HepG2 (cell line): Measurements from ENCODE around the gene MYD88. TPM values are rescaled to one million over a fixed set of nuclear protein-coding genes. Genes with fewer than 3 reads are reported as not detected.

Source experiments
- EEA1 ChIP-seq: sonication (generic); formaldehyde crosslinking; IDR thresholded peaks from 2 replicates; pipeline ENCODE4 v1.5.1; 2020; ENCODE audit warnings: mild to moderate bottlenecking, missing genetic modification reagents, borderline replicate concordance
- EP300 ChIP-seq, 3 experiments: sonication (generic) in 1 of 3; formaldehyde crosslinking in 1 of 3; IDR thresholded peaks; 2 replicates each; pipeline versions ENCODE4 v1.5.1 to v1.6.1; 2011 to 2020; ENCODE audit warnings: low read depth in 2 of 3, low read length in 2 of 3, borderline replicate concordance in 1 of 3, improper control_type of control experiment in 1 of 3, mild to moderate bottlenecking in 1 of 3, missing genetic modification reagents in 1 of 3, moderate library complexity in 1 of 3
- KLF16 ChIP-seq, 2 experiments: sonication (generic) in 1 of 2; formaldehyde crosslinking in 1 of 2; IDR thresholded peaks; 2 replicates each; pipeline versions ENCODE4 v1.6.1 to v1.8.0; 2016 to 2023; ENCODE audit warnings: missing genetic modification reagents in 2 of 2, missing compliant biosample characterization in 1 of 2
- LCORL ChIP-seq, 2 experiments: fragments of 450-650 bp in 1 of 2; sonication (generic) in 1 of 2; formaldehyde crosslinking in 1 of 2; IDR thresholded peaks; 2 replicates each; pipeline versions ENCODE4 v1.5.0 to v1.6.1; 2017 to 2020; ENCODE audit warnings: antibody characterized with exemption in 1 of 2, missing genetic modification reagents in 1 of 2
- RARG ChIP-seq: sonication (generic); formaldehyde crosslinking; IDR thresholded peaks from 2 replicates; pipeline ENCODE4 v1.4.0; 2020; ENCODE audit warnings: low read depth, mild to moderate bottlenecking, missing genetic modification reagents
- SRY ChIP-seq: sonication (generic); formaldehyde crosslinking; IDR thresholded peaks from 2 replicates; pipeline ENCODE4 v1.8.0; 2022; ENCODE audit warnings: mild to moderate bottlenecking, missing genetic modification reagents
- TCF7 ChIP-seq: sonication (generic); IDR thresholded peaks from 2 replicates; pipeline ENCODE4 v1.6.1; 2016; ENCODE audit warnings: antibody characterized with exemption, low read depth
- YEATS2 ChIP-seq: sonication (generic); formaldehyde crosslinking; IDR thresholded peaks from 2 replicates; pipeline ENCODE4 v1.4.0; 2020; ENCODE audit warnings: missing genetic modification reagents, borderline replicate concordance
- ZNF143 ChIP-seq: sonication (generic); formaldehyde crosslinking; IDR thresholded peaks from 2 replicates; pipeline ENCODE4 v1.4.0; 2020; ENCODE audit warnings: missing genetic modification reagents
- ZNF234 ChIP-seq: sonication (generic); formaldehyde crosslinking; conservative IDR thresholded peaks from 2 replicates; pipeline ENCODE4 v1.5.1; 2020; ENCODE audit warnings: mild to moderate bottlenecking, missing genetic modification reagents
- ZNF235 ChIP-seq: sonication (generic); formaldehyde crosslinking; IDR thresholded peaks from 2 replicates; pipeline ENCODE4 v1.8.1; 2023; ENCODE audit warnings: mild to moderate bottlenecking, missing genetic modification reagents, borderline replicate concordance
- ZNF337 ChIP-seq: sonication (generic); formaldehyde crosslinking; IDR thresholded peaks from 2 replicates; pipeline ENCODE4 v1.5.1; 2020; ENCODE audit warnings: missing genetic modification reagents, low read depth, mild to moderate bottlenecking, borderline replicate concordance
- ZNF703 ChIP-seq: sonication (generic); formaldehyde crosslinking; IDR thresholded peaks from 2 replicates; pipeline ENCODE4 v1.5.1; 2020; ENCODE audit warnings: missing genetic modification reagents, mild to moderate bottlenecking, moderate library complexity, borderline replicate concordance
- polyA plus RNA-seq, 8 experiments: library from polyadenylated mRNA; depleted of rRNA in 3 of 8; stranded (reverse) in 7 of 8; unstranded in 1 of 8; fragments of >200 nt; fragmentation: Illumina TruSeq in 4 of 8; extraction: Trizol in 4 of 8; gene quantifications; 2 replicates each; pipeline versions ENCODE4 v1.2.1 to v1.2.3, GENCODE V29; 2011 to 2016; ENCODE audit warnings: low read depth in 4 of 8, missing spikeins in 1 of 8, mixed read lengths in 1 of 8; ENCODE audit not compliant: insufficient read depth in 1 of 8
- total RNA-seq, 5 experiments: library from RNA; depleted of rRNA; stranded (reverse); fragments of >200 nt; fragmentation: Illumina TruSeq; extraction: Trizol; gene quantifications; 2 replicates each; pipeline ENCODE4 v1.2.3, GENCODE V29; 2016; ENCODE audit warnings: low read depth in 1 of 5
- TF ChIP-seq, protein P1 (sequence below): sonication (generic); formaldehyde crosslinking; IDR thresholded peaks from 2 replicates; pipeline ENCODE4 v1.4.0; 2020; ENCODE audit warnings: missing genetic modification reagents, borderline replicate concordance
- TF ChIP-seq, protein P2 (sequence below): sonication (generic); formaldehyde crosslinking; conservative IDR thresholded peaks from 2 replicates; pipeline ENCODE4 v1.4.0; 2020; ENCODE audit warnings: mild to moderate bottlenecking, missing genetic modification reagents, moderate library complexity
- TF ChIP-seq, protein P3 (sequence below): conservative IDR thresholded peaks from 2 replicates; pipeline ENCODE4 v1.6.1; 2018; ENCODE audit warnings: missing genetic modification reagents
- TF ChIP-seq, protein P4 (sequence below): sonication (generic); formaldehyde crosslinking; IDR thresholded peaks from 2 replicates; pipeline ENCODE4 v1.5.0; 2020; ENCODE audit warnings: mild to moderate bottlenecking, low read depth, missing genetic modification reagents, borderline replicate concordance

Gene MYD88
- total and polyA plus RNA-seq, 2 of the 13 experiments (the other 11 are each of a cell fraction or from before 2014, with no cell fraction given): 7.6 to 32.7 TPM

DNA sequence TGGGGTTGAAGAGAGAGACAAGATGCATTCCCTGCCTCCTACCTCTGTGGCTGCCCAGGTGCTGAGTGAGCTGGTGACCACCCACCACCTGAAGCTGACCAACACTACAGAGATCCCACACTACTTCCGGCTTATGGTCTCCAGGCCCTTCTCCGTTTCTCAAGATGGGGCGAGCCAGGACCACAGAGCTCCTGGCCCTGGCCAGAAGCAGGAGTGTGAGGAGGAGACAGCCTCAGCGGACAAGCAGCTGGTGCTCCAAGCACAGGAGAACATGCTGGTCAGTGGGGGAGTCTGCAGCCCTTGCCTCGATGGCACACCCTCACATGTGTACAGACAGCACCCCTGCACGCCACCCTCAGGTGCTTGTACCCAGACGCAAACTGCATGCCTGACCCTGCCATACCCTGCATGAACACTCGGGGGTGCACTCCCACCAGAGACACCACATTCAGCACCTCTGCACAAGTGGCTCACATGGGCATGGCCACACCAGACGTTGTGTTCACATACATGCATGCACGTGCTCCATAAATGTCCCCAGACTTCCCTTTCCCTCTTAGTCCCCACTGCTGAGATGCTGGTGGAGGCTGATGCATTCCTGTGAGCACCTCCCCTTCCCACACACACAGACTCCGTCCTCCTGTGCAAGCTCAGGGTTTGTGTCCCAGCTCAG is 20.6 kb upstream of the MYD88 start (continued):
- TF ChIP-seq, protein P1, sequence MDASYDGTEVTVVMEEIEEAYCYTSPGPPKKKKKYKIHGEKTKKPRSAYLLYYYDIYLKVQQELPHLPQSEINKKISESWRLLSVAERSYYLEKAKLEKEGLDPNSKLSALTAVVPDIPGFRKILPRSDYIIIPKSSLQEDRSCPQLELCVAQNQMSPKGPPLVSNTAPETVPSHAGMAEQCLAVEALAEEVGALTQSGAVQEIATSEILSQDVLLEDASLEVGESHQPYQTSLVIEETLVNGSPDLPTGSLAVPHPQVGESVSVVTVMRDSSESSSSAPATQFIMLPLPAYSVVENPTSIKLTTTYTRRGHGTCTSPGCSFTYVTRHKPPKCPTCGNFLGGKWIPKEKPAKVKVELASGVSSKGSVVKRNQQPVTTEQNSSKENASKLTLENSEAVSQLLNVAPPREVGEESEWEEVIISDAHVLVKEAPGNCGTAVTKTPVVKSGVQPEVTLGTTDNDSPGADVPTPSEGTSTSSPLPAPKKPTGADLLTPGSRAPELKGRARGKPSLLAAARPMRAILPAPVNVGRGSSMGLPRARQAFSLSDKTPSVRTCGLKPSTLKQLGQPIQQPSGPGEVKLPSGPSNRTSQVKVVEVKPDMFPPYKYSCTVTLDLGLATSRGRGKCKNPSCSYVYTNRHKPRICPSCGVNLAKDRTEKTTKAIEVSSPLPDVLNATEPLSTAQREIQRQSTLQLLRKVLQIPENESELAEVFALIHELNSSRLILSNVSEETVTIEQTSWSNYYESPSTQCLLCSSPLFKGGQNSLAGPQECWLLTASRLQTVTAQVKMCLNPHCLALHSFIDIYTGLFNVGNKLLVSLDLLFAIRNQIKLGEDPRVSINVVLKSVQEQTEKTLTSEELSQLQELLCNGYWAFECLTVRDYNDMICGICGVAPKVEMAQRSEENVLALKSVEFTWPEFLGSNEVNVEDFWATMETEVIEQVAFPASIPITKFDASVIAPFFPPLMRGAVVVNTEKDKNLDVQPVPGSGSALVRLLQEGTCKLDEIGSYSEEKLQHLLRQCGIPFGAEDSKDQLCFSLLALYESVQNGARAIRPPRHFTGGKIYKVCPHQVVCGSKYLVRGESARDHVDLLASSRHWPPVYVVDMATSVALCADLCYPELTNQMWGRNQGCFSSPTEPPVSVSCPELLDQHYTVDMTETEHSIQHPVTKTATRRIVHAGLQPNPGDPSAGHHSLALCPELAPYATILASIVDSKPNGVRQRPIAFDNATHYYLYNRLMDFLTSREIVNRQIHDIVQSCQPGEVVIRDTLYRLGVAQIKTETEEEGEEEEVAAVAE (CRISPR knock-in tag): peak; percentile 44; the same call in 1 of the 2 replicates
- TF ChIP-seq ZNF235 (CRISPR knock-in tag) (no peak), ZNF703 (CRISPR knock-in tag) (no peak), EEA1 (CRISPR knock-in tag) (peak; percentile 70; the same call in 1 of the 2 replicates), RARG (CRISPR knock-in tag) (no peak), KLF16 (CRISPR knock-in tag; IDR thresholded peaks at IDR 0.05) (no peak), ZNF234 (no peak), ZNF143 (CRISPR knock-in tag) (no peak), TCF7 (no peak), EP300 (IDR thresholded peaks at IDR 0.05; ENCODE audit: low read depth in 2 of 2, low read length in 2 of 2) (no peak), EP300 (CRISPR knock-in tag; IDR thresholded peaks at IDR 0.05; ENCODE audit: borderline replicate concordance) (peak; percentile 52; the same call in 1 of the 2 replicates), LCORL (IDR thresholded peaks at IDR 0.05) (no peak), LCORL (CRISPR knock-in tag; IDR thresholded peaks at IDR 0.05) (no peak), ZNF337 (no peak), YEATS2 (CRISPR knock-in tag) (0 out of 2 replicates have a peak, but pooled peaks have one; percentile 12), SRY (CRISPR knock-in tag) (peak; percentile 38; the same call in 1 of the 2 replicates)
- TF ChIP-seq, protein P2, sequence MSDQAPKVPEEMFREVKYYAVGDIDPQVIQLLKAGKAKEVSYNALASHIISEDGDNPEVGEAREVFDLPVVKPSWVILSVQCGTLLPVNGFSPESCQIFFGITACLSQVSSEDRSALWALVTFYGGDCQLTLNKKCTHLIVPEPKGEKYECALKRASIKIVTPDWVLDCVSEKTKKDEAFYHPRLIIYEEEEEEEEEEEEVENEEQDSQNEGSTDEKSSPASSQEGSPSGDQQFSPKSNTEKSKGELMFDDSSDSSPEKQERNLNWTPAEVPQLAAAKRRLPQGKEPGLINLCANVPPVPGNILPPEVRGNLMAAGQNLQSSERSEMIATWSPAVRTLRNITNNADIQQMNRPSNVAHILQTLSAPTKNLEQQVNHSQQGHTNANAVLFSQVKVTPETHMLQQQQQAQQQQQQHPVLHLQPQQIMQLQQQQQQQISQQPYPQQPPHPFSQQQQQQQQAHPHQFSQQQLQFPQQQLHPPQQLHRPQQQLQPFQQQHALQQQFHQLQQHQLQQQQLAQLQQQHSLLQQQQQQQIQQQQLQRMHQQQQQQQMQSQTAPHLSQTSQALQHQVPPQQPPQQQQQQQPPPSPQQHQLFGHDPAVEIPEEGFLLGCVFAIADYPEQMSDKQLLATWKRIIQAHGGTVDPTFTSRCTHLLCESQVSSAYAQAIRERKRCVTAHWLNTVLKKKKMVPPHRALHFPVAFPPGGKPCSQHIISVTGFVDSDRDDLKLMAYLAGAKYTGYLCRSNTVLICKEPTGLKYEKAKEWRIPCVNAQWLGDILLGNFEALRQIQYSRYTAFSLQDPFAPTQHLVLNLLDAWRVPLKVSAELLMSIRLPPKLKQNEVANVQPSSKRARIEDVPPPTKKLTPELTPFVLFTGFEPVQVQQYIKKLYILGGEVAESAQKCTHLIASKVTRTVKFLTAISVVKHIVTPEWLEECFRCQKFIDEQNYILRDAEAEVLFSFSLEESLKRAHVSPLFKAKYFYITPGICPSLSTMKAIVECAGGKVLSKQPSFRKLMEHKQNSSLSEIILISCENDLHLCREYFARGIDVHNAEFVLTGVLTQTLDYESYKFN (CRISPR knock-in tag): no peak
- TF ChIP-seq, protein P3, sequence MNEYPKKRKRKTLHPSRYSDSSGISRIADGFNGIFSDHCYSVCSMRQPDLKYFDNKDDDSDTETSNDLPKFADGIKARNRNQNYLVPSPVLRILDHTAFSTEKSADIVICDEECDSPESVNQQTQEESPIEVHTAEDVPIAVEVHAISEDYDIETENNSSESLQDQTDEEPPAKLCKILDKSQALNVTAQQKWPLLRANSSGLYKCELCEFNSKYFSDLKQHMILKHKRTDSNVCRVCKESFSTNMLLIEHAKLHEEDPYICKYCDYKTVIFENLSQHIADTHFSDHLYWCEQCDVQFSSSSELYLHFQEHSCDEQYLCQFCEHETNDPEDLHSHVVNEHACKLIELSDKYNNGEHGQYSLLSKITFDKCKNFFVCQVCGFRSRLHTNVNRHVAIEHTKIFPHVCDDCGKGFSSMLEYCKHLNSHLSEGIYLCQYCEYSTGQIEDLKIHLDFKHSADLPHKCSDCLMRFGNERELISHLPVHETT: no peak
- TF ChIP-seq, protein P4, sequence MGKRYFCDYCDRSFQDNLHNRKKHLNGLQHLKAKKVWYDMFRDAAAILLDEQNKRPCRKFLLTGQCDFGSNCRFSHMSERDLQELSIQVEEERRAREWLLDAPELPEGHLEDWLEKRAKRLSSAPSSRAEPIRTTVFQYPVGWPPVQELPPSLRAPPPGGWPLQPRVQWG (CRISPR knock-in tag): no peak
